OCI-LY1 (cell line): ENCODE measurements around the gene SOX5.

Source experiments
- EZH2 ChIP-seq: fragments of 200-600 bp; sonication (generic), shearing (Covaris generic); IDR thresholded peaks from 2 replicates; pipeline ENCODE4 v1.8.0; 2017; ENCODE audit warnings: borderline replicate concordance, mixed run types, mild to moderate bottlenecking, antibody characterized with exemption, low read length, moderate library complexity, mixed read lengths
- TF ChIP-seq, protein P1 (sequence below): fragments of 200-600 bp; sonication (generic), shearing (Covaris generic); IDR thresholded peaks from 2 replicates; pipeline ENCODE4 v1.5.1; 2017; ENCODE audit warnings: mild to moderate bottlenecking, antibody characterized with exemption, low read length, moderate library complexity, mixed read lengths

DNA sequence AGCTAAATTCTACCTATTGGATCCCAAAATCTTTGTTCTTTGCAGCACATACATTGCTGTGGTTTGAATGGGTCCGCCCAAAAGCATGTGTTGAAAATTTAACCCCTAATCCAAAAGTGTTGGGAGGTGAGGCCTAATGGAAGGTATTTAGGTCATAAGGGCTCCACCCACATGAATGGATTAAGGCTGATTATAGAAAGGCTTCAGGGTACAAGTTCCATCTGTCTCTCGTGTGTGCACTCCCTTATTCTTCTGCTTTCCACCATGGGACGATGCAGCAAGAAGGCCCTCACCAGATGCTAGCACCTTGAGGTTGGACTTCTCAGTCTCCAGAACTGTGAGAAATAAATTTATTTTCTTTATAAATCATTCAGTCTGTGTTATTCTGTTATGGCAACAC lies 190.9 kb downstream of the SOX5 start:
- TF ChIP-seq, protein P1, sequence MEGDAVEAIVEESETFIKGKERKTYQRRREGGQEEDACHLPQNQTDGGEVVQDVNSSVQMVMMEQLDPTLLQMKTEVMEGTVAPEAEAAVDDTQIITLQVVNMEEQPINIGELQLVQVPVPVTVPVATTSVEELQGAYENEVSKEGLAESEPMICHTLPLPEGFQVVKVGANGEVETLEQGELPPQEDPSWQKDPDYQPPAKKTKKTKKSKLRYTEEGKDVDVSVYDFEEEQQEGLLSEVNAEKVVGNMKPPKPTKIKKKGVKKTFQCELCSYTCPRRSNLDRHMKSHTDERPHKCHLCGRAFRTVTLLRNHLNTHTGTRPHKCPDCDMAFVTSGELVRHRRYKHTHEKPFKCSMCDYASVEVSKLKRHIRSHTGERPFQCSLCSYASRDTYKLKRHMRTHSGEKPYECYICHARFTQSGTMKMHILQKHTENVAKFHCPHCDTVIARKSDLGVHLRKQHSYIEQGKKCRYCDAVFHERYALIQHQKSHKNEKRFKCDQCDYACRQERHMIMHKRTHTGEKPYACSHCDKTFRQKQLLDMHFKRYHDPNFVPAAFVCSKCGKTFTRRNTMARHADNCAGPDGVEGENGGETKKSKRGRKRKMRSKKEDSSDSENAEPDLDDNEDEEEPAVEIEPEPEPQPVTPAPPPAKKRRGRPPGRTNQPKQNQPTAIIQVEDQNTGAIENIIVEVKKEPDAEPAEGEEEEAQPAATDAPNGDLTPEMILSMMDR: no peak
- no peak for TF ChIP-seq EZH2
